OCI-LY1 (cell line): Measurements from ENCODE around the gene TREH.

Experiments used
- EZH2 ChIP-seq: fragments of 200-600 bp; sonication (generic), shearing (Covaris generic); IDR thresholded peaks from 2 replicates; pipeline ENCODE4 v1.8.0; 2017; ENCODE audit warnings: borderline replicate concordance, mixed run types, mild to moderate bottlenecking, antibody characterized with exemption, low read length, moderate library complexity, mixed read lengths
- TF ChIP-seq, protein P1 (sequence below): fragments of 200-600 bp; sonication (generic), shearing (Covaris generic); IDR thresholded peaks from 2 replicates; pipeline ENCODE4 v1.5.1; 2017; ENCODE audit warnings: mild to moderate bottlenecking, antibody characterized with exemption, low read length, moderate library complexity, mixed read lengths

- TF ChIP-seq, protein P1, sequence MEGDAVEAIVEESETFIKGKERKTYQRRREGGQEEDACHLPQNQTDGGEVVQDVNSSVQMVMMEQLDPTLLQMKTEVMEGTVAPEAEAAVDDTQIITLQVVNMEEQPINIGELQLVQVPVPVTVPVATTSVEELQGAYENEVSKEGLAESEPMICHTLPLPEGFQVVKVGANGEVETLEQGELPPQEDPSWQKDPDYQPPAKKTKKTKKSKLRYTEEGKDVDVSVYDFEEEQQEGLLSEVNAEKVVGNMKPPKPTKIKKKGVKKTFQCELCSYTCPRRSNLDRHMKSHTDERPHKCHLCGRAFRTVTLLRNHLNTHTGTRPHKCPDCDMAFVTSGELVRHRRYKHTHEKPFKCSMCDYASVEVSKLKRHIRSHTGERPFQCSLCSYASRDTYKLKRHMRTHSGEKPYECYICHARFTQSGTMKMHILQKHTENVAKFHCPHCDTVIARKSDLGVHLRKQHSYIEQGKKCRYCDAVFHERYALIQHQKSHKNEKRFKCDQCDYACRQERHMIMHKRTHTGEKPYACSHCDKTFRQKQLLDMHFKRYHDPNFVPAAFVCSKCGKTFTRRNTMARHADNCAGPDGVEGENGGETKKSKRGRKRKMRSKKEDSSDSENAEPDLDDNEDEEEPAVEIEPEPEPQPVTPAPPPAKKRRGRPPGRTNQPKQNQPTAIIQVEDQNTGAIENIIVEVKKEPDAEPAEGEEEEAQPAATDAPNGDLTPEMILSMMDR, result no peak
- TF ChIP-seq EZH2, result no peak
Measured at GRCh38 chr11:118625036-118625690, 54.3 kb downstream of the TREH start.
